NCI-H345 (cell line): ENCODE results near the gene DNM3.

Experiments used
- DNase-seq: peaks from one replicate; lab custom pipeline; 2025; lab: John Stamatoyannopoulos, UW

The DNM3 gene

GRCh38 chr1:172457479-172458130 lies 616.3 kb downstream of the DNM3 start:
- DNase-seq = no peak

DNA sequence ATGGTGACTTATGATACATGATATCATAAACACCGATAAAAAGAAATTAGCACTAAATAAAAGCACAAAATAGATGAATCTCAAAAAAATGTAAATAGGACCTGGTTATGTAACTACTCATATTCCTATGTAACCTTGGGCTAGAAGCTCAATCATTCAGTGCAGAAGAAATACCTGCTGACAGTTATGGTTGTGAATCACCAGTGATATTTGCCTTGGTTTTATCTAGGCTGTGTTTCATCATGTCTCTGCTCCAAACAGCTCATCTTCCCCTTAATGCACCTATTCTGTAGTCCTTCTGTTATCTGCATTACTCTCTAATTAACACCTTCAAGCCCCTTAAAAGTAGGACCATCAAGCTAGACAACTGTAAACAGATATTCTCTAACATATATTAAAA lies 618.9 kb downstream of the DNM3 start:
- no peak for DNase-seq

- DNase-seq = no peak
Measured at GRCh38 chr1:172460887-172461315, 619.6 kb downstream of the DNM3 start.
